ENCODE data around the gene A3GALT2.

GRCh38 chr1:33369081-33369480 is 48.2 kb upstream of the A3GALT2 start:
- TF ChIP-seq POLR2AphosphoS5 (IDR thresholded peaks at IDR 0.05; ENCODE audit: low read depth, low read length) (no peak), TAF1 (IDR thresholded peaks at IDR 0.05; ENCODE audit: low read depth, low read length) (no peak), SPI1 (IDR thresholded peaks at IDR 0.05; ENCODE audit: low read depth, low read length) (no peak), POLR2A (IDR thresholded peaks at IDR 0.05; ENCODE audit: low read depth, low read length) (no peak), PAX5 (IDR thresholded peaks at IDR 0.05; ENCODE audit: insufficient read depth, low read length, severe bottlenecking) (no peak)

Measured in GM12891 (cell line).